Measurements from ENCODE around the gene EPHX1. TPM values are rescaled to one million over a fixed set of nuclear protein-coding genes. Genes with fewer than 3 reads are reported as not detected.

The EPHX1 gene
- total RNA-seq, 1 donor from 2014 or later = 3.9 TPM

GRCh38 chr1:225846331-225847310 is 36.7 kb downstream of the EPHX1 start:
- TF ChIP-seq, protein P1, sequence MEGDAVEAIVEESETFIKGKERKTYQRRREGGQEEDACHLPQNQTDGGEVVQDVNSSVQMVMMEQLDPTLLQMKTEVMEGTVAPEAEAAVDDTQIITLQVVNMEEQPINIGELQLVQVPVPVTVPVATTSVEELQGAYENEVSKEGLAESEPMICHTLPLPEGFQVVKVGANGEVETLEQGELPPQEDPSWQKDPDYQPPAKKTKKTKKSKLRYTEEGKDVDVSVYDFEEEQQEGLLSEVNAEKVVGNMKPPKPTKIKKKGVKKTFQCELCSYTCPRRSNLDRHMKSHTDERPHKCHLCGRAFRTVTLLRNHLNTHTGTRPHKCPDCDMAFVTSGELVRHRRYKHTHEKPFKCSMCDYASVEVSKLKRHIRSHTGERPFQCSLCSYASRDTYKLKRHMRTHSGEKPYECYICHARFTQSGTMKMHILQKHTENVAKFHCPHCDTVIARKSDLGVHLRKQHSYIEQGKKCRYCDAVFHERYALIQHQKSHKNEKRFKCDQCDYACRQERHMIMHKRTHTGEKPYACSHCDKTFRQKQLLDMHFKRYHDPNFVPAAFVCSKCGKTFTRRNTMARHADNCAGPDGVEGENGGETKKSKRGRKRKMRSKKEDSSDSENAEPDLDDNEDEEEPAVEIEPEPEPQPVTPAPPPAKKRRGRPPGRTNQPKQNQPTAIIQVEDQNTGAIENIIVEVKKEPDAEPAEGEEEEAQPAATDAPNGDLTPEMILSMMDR (IDR thresholded peaks at IDR 0.05; ENCODE audit: insufficient read depth, low read length, severe bottlenecking) = no peak
- Histone ChIP-seq H3K27me3 (ENCODE audit: control insufficient read depth, insufficient read depth, low read length) (no peaks in the 10 kb centered on the region), H3K4me3 (ENCODE audit: low read depth, low read length) (no peak overlapping the region), H3K36me3 (ENCODE audit: control insufficient read depth, insufficient read depth, low read length) (peaks cover 4% of the 10 kb centered on the region)
- FAIRE-seq (no peak), DNase-seq (ENCODE audit: low read depth) (no peak)

GRCh38 chr1:225847610-225848009 is 37.7 kb downstream of the EPHX1 start:
- Histone ChIP-seq H3K27me3 (ENCODE audit: control insufficient read depth, insufficient read depth, low read length) (no peaks in the 10 kb centered on the region), H3K4me3 (ENCODE audit: low read depth, low read length) (no peak overlapping the region), H3K36me3 (ENCODE audit: control insufficient read depth, insufficient read depth, low read length) (peaks cover 4% of the 10 kb centered on the region)
- TF ChIP-seq, protein P1 (IDR thresholded peaks at IDR 0.05; ENCODE audit: insufficient read depth, low read length, severe bottlenecking) = no peak
- DNase-seq (ENCODE audit: low read depth) (no peak), FAIRE-seq (no peak)

DNA sequence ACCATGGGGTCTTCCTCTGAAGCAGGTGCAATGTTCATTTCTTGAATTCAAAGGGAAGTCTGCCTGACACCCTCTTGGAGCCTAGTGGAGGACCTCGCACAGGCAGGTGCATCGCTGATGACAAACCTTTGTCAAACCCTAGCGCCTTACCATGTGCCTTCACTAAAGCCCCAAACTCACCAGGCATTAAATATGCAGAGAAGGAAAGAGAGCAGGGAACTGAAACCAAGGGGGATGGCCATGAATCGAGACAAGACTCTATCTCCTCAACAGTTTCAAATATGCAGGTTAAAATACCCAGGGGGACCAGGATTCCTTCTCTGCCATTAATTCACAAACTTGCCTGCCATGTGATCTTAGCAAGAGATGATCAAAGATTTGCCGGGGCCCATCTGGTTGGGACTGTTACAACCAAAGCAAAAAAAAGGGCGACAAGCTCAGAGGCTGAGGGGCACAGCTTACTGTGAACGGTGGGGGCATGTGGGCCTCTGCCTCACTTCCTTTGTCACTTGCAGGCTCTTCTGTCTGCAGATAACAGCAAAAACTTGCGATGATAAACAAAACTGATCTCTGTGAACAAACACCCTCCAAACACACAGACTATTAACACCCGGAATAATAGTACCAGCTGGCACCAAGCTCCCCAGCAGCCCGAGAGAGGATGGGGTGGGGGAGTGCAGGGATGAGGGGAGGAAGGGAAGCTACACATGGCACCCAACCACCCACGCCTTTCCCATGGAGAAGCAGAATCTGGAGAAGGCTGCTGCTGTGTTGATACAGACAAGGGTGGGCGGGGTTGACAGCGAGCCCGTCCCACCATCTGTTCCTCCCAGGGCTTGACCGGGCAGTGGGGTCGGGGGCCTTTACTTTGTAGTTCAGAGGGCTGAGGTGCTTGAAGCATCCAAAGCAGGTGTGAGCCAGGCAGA is 38.4 kb downstream of the EPHX1 start:
- H3K4me3 ChIP-seq (ENCODE audit: low read depth, low read length) = no peak overlapping the region
- TF ChIP-seq, protein P1 (IDR thresholded peaks at IDR 0.05; ENCODE audit: insufficient read depth, low read length, severe bottlenecking) = no peak
- H3K27me3 ChIP-seq (ENCODE audit: control insufficient read depth, insufficient read depth, low read length) = no peaks in the 10 kb centered on the region
- peaks cover 4% of the 10 kb centered on the region for H3K36me3 ChIP-seq (ENCODE audit: control insufficient read depth, insufficient read depth, low read length)
- FAIRE-seq (no peak), DNase-seq (ENCODE audit: low read depth) (no peak)

DNA sequence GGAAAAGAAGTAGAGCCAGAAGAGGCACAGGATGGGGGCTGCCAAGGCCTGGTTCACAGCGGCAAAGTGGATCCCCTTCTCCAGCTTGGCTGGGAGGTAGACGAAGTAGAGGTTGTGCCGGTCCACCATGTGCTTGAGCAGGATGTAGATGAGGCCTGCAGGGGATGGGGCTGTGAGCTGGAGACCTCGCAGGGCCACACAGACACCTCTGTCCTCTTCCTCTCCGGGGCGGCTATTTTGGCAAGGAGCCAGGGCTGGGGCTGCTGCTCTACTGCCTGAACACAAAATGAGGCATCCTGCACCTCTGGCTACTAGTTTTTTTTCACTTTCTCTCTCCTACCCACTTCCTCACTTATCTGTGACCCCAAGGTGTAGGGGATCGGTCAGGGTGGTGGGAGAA is 40.0 kb downstream of the EPHX1 start:
- TF ChIP-seq, protein P1 (IDR thresholded peaks at IDR 0.05; ENCODE audit: insufficient read depth, low read length, severe bottlenecking) = no peak

DNA sequence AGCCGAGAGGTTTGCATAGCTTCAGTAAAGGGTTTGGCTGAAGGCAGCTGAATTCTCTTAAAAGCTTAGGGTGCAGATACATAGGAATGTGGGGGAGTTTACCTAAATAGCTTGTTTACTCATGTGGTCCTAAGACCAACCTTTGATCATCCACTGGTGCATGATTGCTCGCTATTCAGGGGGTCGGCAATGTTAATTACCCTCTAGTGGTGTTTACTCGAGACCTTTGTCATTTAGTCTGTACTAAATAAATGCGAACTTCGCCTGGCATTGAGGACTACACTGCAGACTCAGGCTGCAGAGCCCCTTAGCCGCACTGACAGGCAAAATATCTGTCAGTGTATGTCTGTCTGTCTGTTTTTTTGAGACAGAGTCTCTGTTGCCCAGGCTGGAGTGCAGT is 40.4 kb downstream of the EPHX1 start:
- Histone ChIP-seq H3K27me3 (ENCODE audit: control insufficient read depth, insufficient read depth, low read length) (no peaks in the 10 kb centered on the region), H3K4me3 (ENCODE audit: low read depth, low read length) (no peak overlapping the region), H3K36me3 (ENCODE audit: control insufficient read depth, insufficient read depth, low read length) (peaks cover 2% of the 10 kb centered on the region)
- TF ChIP-seq, protein P1 (IDR thresholded peaks at IDR 0.05; ENCODE audit: insufficient read depth, low read length, severe bottlenecking) = no peak
- DNase-seq (ENCODE audit: low read depth) (no peak), FAIRE-seq (no peak)

More for the DNA sequence above, 40.0 kb downstream of the EPHX1 start:
- peaks cover 2% of the 10 kb centered on the region for H3K36me3 ChIP-seq (ENCODE audit: control insufficient read depth, insufficient read depth, low read length)
- no peak for FAIRE-seq
- H3K27me3 ChIP-seq (ENCODE audit: control insufficient read depth, insufficient read depth, low read length) = no peaks in the 10 kb centered on the region
- DNase-seq (ENCODE audit: low read depth) = no peak
- H3K4me3 ChIP-seq (ENCODE audit: low read depth, low read length) = no peak overlapping the region

Data from bronchial epithelial cell (primary cell).